Panc1 (cell line): ENCODE data around the gene CSMD2. TPM values are rescaled to one million over a fixed set of nuclear protein-coding genes. Genes with fewer than 3 reads are reported as not detected.

Experiments used
- ATAC-seq: fragments of 200-7000 bp; cut with Tn5 transposase; 2 replicates; pipeline ENCODE4 v1.9.1; 2020; ENCODE audit warnings: mild to moderate bottlenecking, moderate library complexity
- BruUV-seq: library from RNA; stranded (reverse); fragments of 400-500 nt; replicated peaks from 2 replicates; lab custom pipeline; 2021; lab: Mats Ljungman, UMichigan
- CTCF ChIA-PET: fragments of 300-600 bp; sonication (Branson Sonifier 250); formaldehyde crosslinking; loops from one replicate; lab custom pipeline; 2022; ENCODE audit warnings: antibody characterized with exemption; lab: Charles Lee
- POLR2A ChIA-PET: fragments of 300-600 bp; sonication (Branson Sonifier 250); formaldehyde crosslinking; loops from one replicate; lab custom pipeline; 2022; ENCODE audit warnings: antibody characterized with exemption; lab: Charles Lee
- DNase-seq: peaks from one replicate; pipeline ENCODE4 v3.0.0-alpha.2; 2010; ENCODE audit warnings: low read depth, low spot score
- H3K27ac ChIP-seq: 2 replicates; pipeline ENCODE4 v1.5.1; 2011; ENCODE audit warnings: mild to moderate bottlenecking, low read length, inconsistent platforms
- H3K27me3 ChIP-seq: fragments of 200-500 bp; sonication (Bioruptor generic); 2 replicates; pipeline ENCODE4 v1.6.0; 2014; ENCODE audit warnings: low read length, inconsistent platforms; ENCODE audit not compliant: control insufficient read depth, insufficient read depth
- H3K36me3 ChIP-seq: fragments of 200-500 bp; sonication (Bioruptor generic); 2 replicates; pipeline ENCODE4 v1.5.1; 2014; ENCODE audit warnings: inconsistent platforms, mild to moderate bottlenecking, low read length, moderate library complexity; ENCODE audit not compliant: control insufficient read depth, insufficient read depth
- H3K4me1 ChIP-seq: 2 replicates; pipeline ENCODE4 v1.5.1; 2011; ENCODE audit warnings: inconsistent platforms, mild to moderate bottlenecking, low read length, moderate library complexity; ENCODE audit not compliant: control insufficient read depth, insufficient read depth
- H3K4me3 ChIP-seq, 2 experiments: 2 replicates each; pipeline ENCODE4 v1.5.1; 2011 to 2012; ENCODE audit warnings: low read depth in 2 of 2, low read length in 2 of 2, mild to moderate bottlenecking in 2 of 2, inconsistent platforms in 1 of 2, moderate library complexity in 1 of 2
- H3K9me3 ChIP-seq: fragments of 200-500 bp; sonication (Bioruptor generic); 2 replicates; pipeline ENCODE4 v1.5.1; 2014; ENCODE audit warnings: low read depth, mild to moderate bottlenecking, inconsistent platforms, low read length, moderate library complexity; ENCODE audit not compliant: control insufficient read depth, insufficient read depth
- POLR2AphosphoS5 ChIP-seq: IDR thresholded peaks from 2 replicates; pipeline ENCODE4 v1.6.1; 2012; ENCODE audit warnings: mild to moderate bottlenecking, low read depth, low read length, moderate library complexity
- SIN3A ChIP-seq: IDR thresholded peaks from 2 replicates; pipeline ENCODE4 v1.6.1; 2012; ENCODE audit warnings: low read depth, mild to moderate bottlenecking, low read length, moderate library complexity, borderline replicate concordance; ENCODE audit not compliant: insufficient read depth
- TCF7L2 ChIP-seq: IDR thresholded peaks from 2 replicates; pipeline ENCODE4 v1.6.1; 2011; ENCODE audit warnings: mild to moderate bottlenecking, low read depth, low read length, inconsistent platforms
- in situ Hi-C: cut with HindIII; loops from 2 replicates; pipeline ENCODE4 v1.10.0; 2016; ENCODE audit warnings: low sequenced_read_pairs, low pct_unique_long_range_greater_than_20kb
- intact Hi-C: fragments of 100-400 bp; cut with micrococcal nuclease; formaldehyde crosslinking; loops from one replicate; pipeline ENCODE4 v1.10.0; 2022; ENCODE audit not compliant: unreplicated experiment
- total RNA-seq: library from RNA; stranded (reverse); gene quantifications from one replicate; pipeline ENCODE4 v1.2.1, GENCODE V29; 2021; ENCODE audit not compliant: unreplicated experiment
- TF ChIP-seq, protein P1 (sequence below): fragments of 450-650 bp; IDR thresholded peaks from 2 replicates; pipeline ENCODE4 v1.5.1; 2017; ENCODE audit warnings: mild to moderate bottlenecking
- TF ChIP-seq, protein P2 (sequence below), 2 experiments: IDR thresholded peaks; 2 replicates each; pipeline ENCODE4 v1.6.1; 2011 to 2012; ENCODE audit warnings: low read depth in 2 of 2, control low read depth in 1 of 2, low read length in 1 of 2, mild to moderate bottlenecking in 1 of 2, moderate library complexity in 1 of 2; ENCODE audit not compliant: insufficient read depth in 1 of 2

The CSMD2 gene
- total RNA-seq, 1 experiment from 2014 or later, result not detected

DNA sequence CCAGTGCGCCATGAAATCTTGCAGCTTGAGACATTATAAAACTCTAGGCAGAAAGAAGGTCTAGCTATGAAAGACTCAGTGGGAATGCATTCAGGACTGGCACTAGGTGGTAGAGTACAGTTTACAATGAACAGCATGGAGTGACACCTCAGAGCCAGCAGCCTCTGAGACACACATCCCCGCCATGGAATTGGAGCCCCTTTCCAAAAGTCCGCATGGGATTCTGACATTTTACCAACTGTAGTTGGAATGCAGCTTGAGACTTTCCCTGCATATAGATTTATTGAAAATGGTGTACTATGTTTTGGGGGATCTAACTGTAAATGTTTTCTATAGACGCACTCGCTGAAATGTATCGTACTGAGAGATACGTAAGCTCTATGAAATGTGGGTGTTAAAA lies 576.3 kb downstream of the CSMD2 start:
- POLR2A ChIA-PET, result no interaction called here
- in situ Hi-C loops (no loop called here), intact Hi-C loops (no loop called here)
- ATAC-seq (no peak), DNase-seq (no peak)
- Histone ChIP-seq H3K27ac (no peak overlapping the region), H3K4me3 (no peak overlapping the region), H3K4me1 (no peaks in the 10 kb centered on the region), H3K36me3 (no peaks in the 10 kb centered on the region), H3K27me3 (peaks cover 2% of the 10 kb centered on the region; the same call in 1 of the 2 replicates), H3K9me3 (no peaks in the 10 kb centered on the region)
- CTCF ChIA-PET, result interaction anchor here (0.5 kb wide), 1 partner anchor 88 kb away, joined by 4 read pairs; no protein-coding TSS in a partner anchor
- BruUV-seq, result no TSS peak
- no peak for TF ChIP-seq TCF7L2
- TF ChIP-seq POLR2AphosphoS5, result no peak
- TF ChIP-seq SIN3A, result no peak
- TF ChIP-seq, protein P1, sequence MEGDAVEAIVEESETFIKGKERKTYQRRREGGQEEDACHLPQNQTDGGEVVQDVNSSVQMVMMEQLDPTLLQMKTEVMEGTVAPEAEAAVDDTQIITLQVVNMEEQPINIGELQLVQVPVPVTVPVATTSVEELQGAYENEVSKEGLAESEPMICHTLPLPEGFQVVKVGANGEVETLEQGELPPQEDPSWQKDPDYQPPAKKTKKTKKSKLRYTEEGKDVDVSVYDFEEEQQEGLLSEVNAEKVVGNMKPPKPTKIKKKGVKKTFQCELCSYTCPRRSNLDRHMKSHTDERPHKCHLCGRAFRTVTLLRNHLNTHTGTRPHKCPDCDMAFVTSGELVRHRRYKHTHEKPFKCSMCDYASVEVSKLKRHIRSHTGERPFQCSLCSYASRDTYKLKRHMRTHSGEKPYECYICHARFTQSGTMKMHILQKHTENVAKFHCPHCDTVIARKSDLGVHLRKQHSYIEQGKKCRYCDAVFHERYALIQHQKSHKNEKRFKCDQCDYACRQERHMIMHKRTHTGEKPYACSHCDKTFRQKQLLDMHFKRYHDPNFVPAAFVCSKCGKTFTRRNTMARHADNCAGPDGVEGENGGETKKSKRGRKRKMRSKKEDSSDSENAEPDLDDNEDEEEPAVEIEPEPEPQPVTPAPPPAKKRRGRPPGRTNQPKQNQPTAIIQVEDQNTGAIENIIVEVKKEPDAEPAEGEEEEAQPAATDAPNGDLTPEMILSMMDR, result no peak
- TF ChIP-seq, protein P2, sequence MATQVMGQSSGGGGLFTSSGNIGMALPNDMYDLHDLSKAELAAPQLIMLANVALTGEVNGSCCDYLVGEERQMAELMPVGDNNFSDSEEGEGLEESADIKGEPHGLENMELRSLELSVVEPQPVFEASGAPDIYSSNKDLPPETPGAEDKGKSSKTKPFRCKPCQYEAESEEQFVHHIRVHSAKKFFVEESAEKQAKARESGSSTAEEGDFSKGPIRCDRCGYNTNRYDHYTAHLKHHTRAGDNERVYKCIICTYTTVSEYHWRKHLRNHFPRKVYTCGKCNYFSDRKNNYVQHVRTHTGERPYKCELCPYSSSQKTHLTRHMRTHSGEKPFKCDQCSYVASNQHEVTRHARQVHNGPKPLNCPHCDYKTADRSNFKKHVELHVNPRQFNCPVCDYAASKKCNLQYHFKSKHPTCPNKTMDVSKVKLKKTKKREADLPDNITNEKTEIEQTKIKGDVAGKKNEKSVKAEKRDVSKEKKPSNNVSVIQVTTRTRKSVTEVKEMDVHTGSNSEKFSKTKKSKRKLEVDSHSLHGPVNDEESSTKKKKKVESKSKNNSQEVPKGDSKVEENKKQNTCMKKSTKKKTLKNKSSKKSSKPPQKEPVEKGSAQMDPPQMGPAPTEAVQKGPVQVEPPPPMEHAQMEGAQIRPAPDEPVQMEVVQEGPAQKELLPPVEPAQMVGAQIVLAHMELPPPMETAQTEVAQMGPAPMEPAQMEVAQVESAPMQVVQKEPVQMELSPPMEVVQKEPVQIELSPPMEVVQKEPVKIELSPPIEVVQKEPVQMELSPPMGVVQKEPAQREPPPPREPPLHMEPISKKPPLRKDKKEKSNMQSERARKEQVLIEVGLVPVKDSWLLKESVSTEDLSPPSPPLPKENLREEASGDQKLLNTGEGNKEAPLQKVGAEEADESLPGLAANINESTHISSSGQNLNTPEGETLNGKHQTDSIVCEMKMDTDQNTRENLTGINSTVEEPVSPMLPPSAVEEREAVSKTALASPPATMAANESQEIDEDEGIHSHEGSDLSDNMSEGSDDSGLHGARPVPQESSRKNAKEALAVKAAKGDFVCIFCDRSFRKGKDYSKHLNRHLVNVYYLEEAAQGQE (IDR thresholded peaks at IDR 0.05; ENCODE audit: insufficient read depth in 1 of 2, low read depth in 2 of 2, low read length in 1 of 2), result no peak

DNA sequence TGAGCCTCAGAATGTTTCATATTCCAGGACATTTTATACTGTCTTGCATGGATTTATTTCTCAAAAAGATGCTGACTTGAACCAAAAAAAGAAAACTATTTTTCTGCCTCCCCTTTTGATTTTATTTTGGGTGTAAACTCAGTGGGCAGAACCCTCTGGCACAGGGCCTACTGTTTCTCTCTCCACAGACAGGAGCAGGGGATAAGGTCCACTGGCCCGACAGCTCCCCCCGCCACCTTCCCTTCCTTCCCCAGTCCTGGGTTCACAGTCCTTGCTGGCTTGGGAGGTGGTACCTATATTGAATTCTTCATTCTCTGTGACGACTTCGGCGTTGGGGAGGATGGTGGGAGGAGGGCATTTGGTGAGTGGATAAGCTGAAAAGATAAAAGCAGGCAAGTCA lies 578.2 kb downstream of the CSMD2 start:
- H3K9me3 ChIP-seq, result no peaks in the 10 kb centered on the region
- intact Hi-C loops, result no loop called here
- H3K36me3 ChIP-seq, result no peaks in the 10 kb centered on the region
- ChIA-PET CTCF (no interaction called here), POLR2A (no interaction called here)
- no peak overlapping the region for H3K27ac ChIP-seq
- peaks cover 7% of the 10 kb centered on the region for H3K27me3 ChIP-seq
- no peak for TF ChIP-seq TCF7L2
- TF ChIP-seq, protein P1, result no peak
- TF ChIP-seq, protein P2 (IDR thresholded peaks at IDR 0.05; ENCODE audit: insufficient read depth in 1 of 2, low read depth in 2 of 2, low read length in 1 of 2), result no peak
- no peak for TF ChIP-seq SIN3A
- TF ChIP-seq POLR2AphosphoS5, result no peak
- ATAC-seq (no peak), DNase-seq (no peak)
- H3K4me3 ChIP-seq, result no peak overlapping the region
- BruUV-seq, result no TSS peak
- no peaks in the 10 kb centered on the region for H3K4me1 ChIP-seq
- in situ Hi-C loops, result no loop called here
